T-cell (primary cell): ENCODE data around the gene PRSS48. TPM values are rescaled to one million over a fixed set of nuclear protein-coding genes. Genes with fewer than 3 reads are reported as not detected.

Source experiments
- ATAC-seq, 4 experiments: fragments of 200-7000 bp in 3 of 4; fragments of 150-1000 bp in 1 of 4; cut with Tn5 transposase; replicated peaks in 1 of 4; 1 replicate in 3 of 4; 2 replicates in 1 of 4; pipeline ENCODE4 v1.10.0; 2021; ENCODE audit warnings: moderate library complexity in 3 of 4, mild to moderate bottlenecking in 2 of 4, moderate number of reproducible peaks in 1 of 4
- CTCF ChIA-PET, 2 donors: fragments of 300-600 bp; sonication (Branson Sonifier 250); formaldehyde crosslinking; loops; one replicate each; lab custom pipeline; 2022; ENCODE audit warnings: antibody characterized with exemption in 2 of 2; lab: Charles Lee
- POLR2A ChIA-PET, 2 donors: fragments of 300-600 bp; sonication (Branson Sonifier 250); formaldehyde crosslinking; loops; one replicate each; lab custom pipeline; 2022; ENCODE audit warnings: antibody characterized with exemption in 2 of 2; lab: Charles Lee
- DNase-seq, 35 experiments: peaks; one replicate each; pipeline versions ENCODE4 v3.0.0 to v3.0.0-alpha.2; 2013 to 2023
- H3K27ac ChIP-seq: one replicate; pipeline ENCODE4 v1.5.1; 2013; ENCODE audit warnings: low read length
- H3K27me3 ChIP-seq, 2 experiments: replicated peaks in 1 of 2; 1 replicate in 1 of 2; 2 replicates in 1 of 2; pipeline versions ENCODE4 v1.6.1 to v1.7.0; 2013; ENCODE audit warnings: low read length in 1 of 2, mixed read lengths in 1 of 2; ENCODE audit not compliant: control insufficient read depth in 2 of 2, insufficient read depth in 2 of 2; ENCODE audit errors: extremely low read depth in 1 of 2
- H3K36me3 ChIP-seq, 2 donors: 1 replicate in 1 of 2; 2 replicates in 1 of 2; pipeline versions ENCODE4 v1.6.1 to v1.7.0; 2013; ENCODE audit warnings: low read length in 1 of 2; ENCODE audit not compliant: control insufficient read depth in 2 of 2, insufficient read depth in 1 of 2; ENCODE audit errors: extremely low read depth in 1 of 2
- H3K4me1 ChIP-seq, 2 experiments: 1 replicate in 1 of 2; 2 replicates in 1 of 2; pipeline versions ENCODE4 v1.6.1 to v1.7.0; 2013; ENCODE audit warnings: low read length in 2 of 2, mixed read lengths in 1 of 2; ENCODE audit not compliant: insufficient read depth in 2 of 2, control insufficient read depth in 1 of 2; ENCODE audit errors: extremely low read depth in 1 of 2
- H3K4me3 ChIP-seq, 2 donors: 1 replicate in 1 of 2; 2 replicates in 1 of 2; pipeline versions ENCODE4 v1.5.1 to v1.7.0; 2013; ENCODE audit warnings: mild to moderate bottlenecking in 2 of 2, low read length in 1 of 2, moderate library complexity in 1 of 2; ENCODE audit not compliant: control insufficient read depth in 1 of 2; ENCODE audit errors: extremely low read depth in 1 of 2
- H3K9me3 ChIP-seq: 2 replicates; pipeline ENCODE4 v1.7.0; 2013
- H3K27ac Mint-ChIP-seq, 2 donors: one replicate each; pipeline ENCODE4 v1.8.0; 2020 to 2021; ENCODE audit warnings: mild to moderate bottlenecking in 2 of 2, mixed read lengths in 2 of 2
- H3K27me3 Mint-ChIP-seq, 2 donors: one replicate each; pipeline ENCODE4 v1.8.0; 2021 to 2022; ENCODE audit warnings: mixed read lengths in 2 of 2
- H3K36me3 Mint-ChIP-seq: one replicate; pipeline ENCODE4 v1.8.0; 2021; ENCODE audit warnings: mixed read lengths
- H3K4me1 Mint-ChIP-seq, 3 donors: one replicate each; pipeline ENCODE4 v1.8.0; 2020 to 2022; ENCODE audit warnings: mixed read lengths in 3 of 3, mild to moderate bottlenecking in 1 of 3
- H3K4me3 Mint-ChIP-seq, 3 donors: one replicate each; pipeline ENCODE4 v1.8.0; 2020 to 2022; ENCODE audit warnings: mild to moderate bottlenecking in 3 of 3, mixed read lengths in 3 of 3, moderate library complexity in 3 of 3
- H3K9me3 Mint-ChIP-seq, 3 donors: one replicate each; pipeline ENCODE4 v1.8.0; 2020 to 2022; ENCODE audit warnings: mixed read lengths in 3 of 3
- WGBS: methylation state at CpG from one replicate; pipeline ENCODE4 v1.1.5; 2013; ENCODE audit warnings: missing lambda C conversion rate; ENCODE audit not compliant: insufficient coverage; 5-methylcytosine and 5-hydroxymethylcytosine counted together
- total RNA-seq, 35 experiments: library from RNA in 6 of 35; stranded (reverse) in 6 of 35; fragments of 120-200 nt in 1 of 35; gene quantifications; one replicate each; pipeline versions ENCODE4 v1.2.1 to v1.2.4 and lab custom pipeline; 2013 to 2026

PRSS48 gene
- total RNA-seq, 5 donors from 2014 or later (not counting 1 experiment from before 2014, with no cell fraction given) = not detected

DNA sequence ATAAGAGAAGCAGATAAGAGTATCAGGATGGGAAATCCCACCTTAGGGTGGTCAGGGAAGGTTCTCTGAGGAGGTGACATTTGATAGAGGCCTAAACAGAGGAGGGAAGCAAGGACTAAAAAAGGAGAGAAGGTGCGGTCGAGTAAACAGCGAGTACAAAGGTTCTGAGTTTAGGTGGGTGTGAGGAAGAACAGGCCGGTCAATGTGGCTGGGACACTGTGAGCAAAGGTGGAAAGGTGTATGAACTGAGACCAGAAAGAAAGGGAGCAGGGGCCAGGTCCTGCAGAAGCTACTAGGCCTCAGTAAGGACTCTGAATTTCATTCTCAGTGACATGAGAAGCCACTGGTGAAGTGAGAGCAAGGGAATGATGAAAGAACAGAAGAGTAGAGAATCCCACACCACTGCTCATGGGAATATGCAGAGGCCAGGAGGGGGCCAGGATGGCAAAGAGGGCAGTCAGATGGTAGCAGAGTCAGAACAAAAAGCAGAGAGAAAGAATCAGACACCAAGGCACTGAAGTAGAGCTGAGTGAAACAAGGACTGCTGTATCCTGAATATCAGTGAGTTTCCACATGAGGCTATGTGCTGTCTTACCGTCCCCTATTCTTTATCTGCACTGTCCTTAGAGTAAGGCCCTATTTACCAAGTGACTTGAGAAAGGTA lies 18.0 kb downstream of the PRSS48 start:
- DNase-seq (no peak), ATAC-seq (no peak)
- H3K9me3 Mint-ChIP-seq = no peaks in the 10 kb centered on the region
- Histone ChIP-seq H3K27ac (no peak overlapping the region), H3K4me3 (no peak overlapping the region), H3K36me3 (no peaks in the 10 kb centered on the region), H3K27me3 (no peaks in the 10 kb centered on the region), H3K4me1 (no peaks in the 10 kb centered on the region), H3K9me3 (no peaks in the 10 kb centered on the region)
- no peaks in the 10 kb centered on the region for H3K36me3 Mint-ChIP-seq
- peaks cover 0 to 3% of the 10 kb centered on the region in 2 donors for H3K27me3 Mint-ChIP-seq
- H3K4me3 Mint-ChIP-seq = no peak overlapping the region
- WGBS = 84% methylated on average over 3 of the region's 5 CpGs
- no peaks in the 10 kb centered on the region for H3K4me1 Mint-ChIP-seq
- no peak overlapping the region for H3K27ac Mint-ChIP-seq
- POLR2A ChIA-PET = no interaction called here
- CTCF ChIA-PET = interaction anchor here in 1 of 2 donors (0.7 kb wide), 1 partner anchor 113 kb away, joined by 3 read pairs; no protein-coding TSS in a partner anchor

DNA sequence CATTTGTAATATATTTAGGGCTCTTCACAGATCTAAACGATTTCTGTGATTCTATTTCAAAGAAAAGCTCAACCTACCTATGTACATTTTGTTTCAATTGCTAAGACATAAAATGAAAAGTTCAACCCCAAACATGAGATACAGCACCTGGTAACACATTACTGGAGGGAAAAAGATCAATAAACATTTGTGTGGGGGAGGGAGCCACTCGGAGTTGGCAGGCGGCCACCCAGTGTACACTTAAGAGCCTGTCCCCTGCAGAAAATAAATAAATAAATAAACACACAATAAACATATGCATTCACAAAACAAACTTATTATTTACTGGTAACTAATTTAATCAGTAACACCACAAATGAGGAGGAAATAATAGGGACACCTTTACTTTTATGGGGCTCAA lies 19.3 kb downstream of the PRSS48 start:
- Mint-ChIP-seq H3K4me1 (no peaks in the 10 kb centered on the region), H3K9me3 (no peaks in the 10 kb centered on the region), H3K27me3 (peaks cover 0 to 3% of the 10 kb centered on the region in 2 donors), H3K4me3 (no peak overlapping the region), H3K27ac (no peak overlapping the region), H3K36me3 (no peaks in the 10 kb centered on the region)
- no peak overlapping the region for H3K4me3 ChIP-seq
- DNase-seq (no peak), ATAC-seq (no peak)
- no peaks in the 10 kb centered on the region for H3K4me1 ChIP-seq
- no peak overlapping the region for H3K27ac ChIP-seq
- POLR2A ChIA-PET = no interaction called here
- WGBS = no CpG with 5 or more reads among the region's 3 CpGs
- CTCF ChIA-PET = interaction anchor here in 1 of 2 donors (1.0 kb wide), 1 partner anchor 55 kb away, joined by 3 read pairs; no protein-coding TSS in a partner anchor
- no peaks in the 10 kb centered on the region for H3K27me3 ChIP-seq
- H3K36me3 ChIP-seq = no peaks in the 10 kb centered on the region
- H3K9me3 ChIP-seq = no peaks in the 10 kb centered on the region

DNA sequence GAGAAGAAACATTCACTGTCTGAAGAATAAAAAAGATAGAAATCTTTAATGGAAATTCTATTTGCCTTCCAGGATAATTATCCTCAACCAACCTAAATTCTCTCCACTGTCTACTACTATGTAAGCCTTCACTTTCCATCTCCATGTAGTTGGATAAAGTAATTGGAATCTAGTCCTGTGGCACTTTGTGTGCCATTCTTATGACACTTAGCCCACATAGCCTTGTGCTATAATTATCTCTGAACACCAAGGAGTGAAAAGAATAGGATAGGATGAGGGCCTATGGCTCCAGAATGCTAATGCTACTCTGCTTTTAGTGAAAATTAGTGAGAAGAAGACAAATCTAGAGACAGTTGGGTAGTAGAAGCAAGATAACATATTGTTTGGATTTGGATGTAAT lies 20.2 kb downstream of the PRSS48 start:
- DNase-seq (no peak), ATAC-seq (no peak)
- POLR2A ChIA-PET = no interaction called here
- Mint-ChIP-seq H3K4me3 (no peak overlapping the region), H3K27ac (no peak overlapping the region), H3K4me1 (no peaks in the 10 kb centered on the region), H3K9me3 (no peaks in the 10 kb centered on the region), H3K27me3 (peaks cover 0 to 6% of the 10 kb centered on the region in 2 donors), H3K36me3 (no peaks in the 10 kb centered on the region)
- no peaks in the 10 kb centered on the region for H3K36me3 ChIP-seq
- no peaks in the 10 kb centered on the region for H3K9me3 ChIP-seq
- CTCF ChIA-PET = no interaction called here
- H3K4me3 ChIP-seq = no peak overlapping the region
- H3K4me1 ChIP-seq = no peaks in the 10 kb centered on the region
- H3K27ac ChIP-seq = no peak overlapping the region
- no peaks in the 10 kb centered on the region for H3K27me3 ChIP-seq

DNA sequence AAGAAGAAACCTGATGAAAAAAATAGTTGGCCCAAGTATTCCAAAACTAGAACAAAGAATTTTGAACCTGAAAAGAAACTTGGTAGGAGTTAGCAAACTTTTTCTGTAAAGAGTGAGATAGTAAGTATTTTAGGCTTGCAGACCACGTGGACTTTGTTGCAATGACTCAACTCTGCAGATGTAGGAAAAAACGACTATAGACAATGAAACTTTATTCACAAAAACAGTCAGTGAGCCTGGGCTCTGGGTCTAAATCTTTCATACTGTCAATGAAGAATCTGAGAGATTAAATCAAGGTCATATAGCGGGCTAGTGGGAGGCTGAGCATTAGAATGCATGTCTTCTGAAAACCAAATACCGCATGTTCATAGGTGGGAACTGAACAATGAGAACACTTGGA lies 25.5 kb downstream of the PRSS48 start:
- no peak for DNase-seq
- H3K36me3 ChIP-seq = no peaks in the 10 kb centered on the region
- Mint-ChIP-seq H3K27ac (no peak overlapping the region), H3K27me3 (peaks cover 3 to 7% of the 10 kb centered on the region in 2 donors), H3K36me3 (no peaks in the 10 kb centered on the region), H3K4me1 (no peaks in the 10 kb centered on the region), H3K9me3 (no peaks in the 10 kb centered on the region), H3K4me3 (no peak overlapping the region)
- POLR2A ChIA-PET = no interaction called here
- H3K4me1 ChIP-seq = no peaks in the 10 kb centered on the region
- H3K27ac ChIP-seq = no peak overlapping the region
- CTCF ChIA-PET = no interaction called here
- peaks cover 0 to 2% of the 10 kb centered on the region in 2 experiments for H3K27me3 ChIP-seq
- 90% methylated on average over 2 of the region's 4 CpGs for WGBS
- no peak for ATAC-seq
- H3K4me3 ChIP-seq = no peak overlapping the region
- H3K9me3 ChIP-seq = no peaks in the 10 kb centered on the region

DNA sequence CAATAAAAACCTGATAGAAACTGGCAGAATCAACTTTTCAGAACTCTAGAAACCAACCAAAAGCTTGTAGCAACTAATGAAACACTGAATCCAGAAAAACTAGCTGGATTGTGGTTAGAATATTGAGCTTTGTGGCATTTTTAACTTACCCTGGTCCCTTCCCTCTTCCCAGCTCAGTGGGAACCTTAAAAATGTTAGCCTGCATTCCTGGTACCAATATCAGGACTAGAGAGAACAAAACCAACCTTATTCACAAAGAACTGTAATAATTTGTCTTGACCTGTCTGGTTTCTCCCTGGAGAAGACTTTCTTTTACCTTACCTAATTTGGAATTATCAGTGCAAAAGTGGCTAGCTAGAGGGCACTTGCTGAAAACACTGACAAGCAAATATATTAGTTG lies 27.3 kb downstream of the PRSS48 start:
- ChIA-PET POLR2A (no interaction called here), CTCF (interaction anchor here in 1 of 2 donors (0.8 kb wide), 1 partner anchor 8 kb away, joined by 4 read pairs; no protein-coding TSS in a partner anchor)
- H3K4me1 Mint-ChIP-seq = no peaks in the 10 kb centered on the region
- H3K4me1 ChIP-seq = no peaks in the 10 kb centered on the region
- no peak overlapping the region for H3K4me3 Mint-ChIP-seq
- ATAC-seq (no peak), DNase-seq (no peak)
- no peak overlapping the region for H3K27ac ChIP-seq
- H3K4me3 ChIP-seq = no peak overlapping the region
- peaks cover 0 to 3% of the 10 kb centered on the region in 2 experiments for H3K27me3 ChIP-seq
- no peaks in the 10 kb centered on the region for H3K9me3 ChIP-seq
- H3K27ac Mint-ChIP-seq = no peak overlapping the region
- no peaks in the 10 kb centered on the region for H3K36me3 Mint-ChIP-seq
- no peaks in the 10 kb centered on the region for H3K9me3 Mint-ChIP-seq
- peaks cover 4 to 10% of the 10 kb centered on the region in 2 donors for H3K27me3 Mint-ChIP-seq
- H3K36me3 ChIP-seq = no peaks in the 10 kb centered on the region

DNA sequence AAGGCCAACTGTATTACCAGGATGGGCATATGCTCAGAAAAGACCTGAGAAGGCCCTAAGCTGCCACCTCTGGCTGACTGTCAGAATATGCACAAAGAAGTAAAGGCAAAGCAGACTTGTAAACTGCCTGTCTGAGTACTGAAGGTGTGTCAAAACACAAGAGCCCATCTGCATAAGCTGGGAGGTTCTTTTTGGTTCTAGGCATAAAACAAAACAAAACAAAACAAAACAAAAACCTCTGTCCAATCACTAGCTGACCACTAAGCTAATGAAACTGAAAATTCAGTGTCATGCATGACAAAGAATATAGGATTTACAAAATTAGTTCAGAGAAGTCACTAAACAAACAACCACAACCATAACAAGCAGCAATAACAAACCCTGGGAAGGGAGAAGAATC lies 27.8 kb downstream of the PRSS48 start:
- CTCF ChIA-PET = no interaction called here
- Histone ChIP-seq H3K9me3 (no peaks in the 10 kb centered on the region), H3K36me3 (no peaks in the 10 kb centered on the region), H3K27ac (no peak overlapping the region), H3K4me3 (no peak overlapping the region), H3K27me3 (peaks cover 0 to 6% of the 10 kb centered on the region in 2 experiments), H3K4me1 (no peaks in the 10 kb centered on the region)
- no peak for ATAC-seq
- Mint-ChIP-seq H3K27me3 (peaks cover 4 to 10% of the 10 kb centered on the region in 2 donors), H3K36me3 (no peaks in the 10 kb centered on the region), H3K4me3 (no peak overlapping the region), H3K27ac (no peak overlapping the region), H3K4me1 (no peaks in the 10 kb centered on the region), H3K9me3 (no peaks in the 10 kb centered on the region)
- DNase-seq = no peak
- POLR2A ChIA-PET = interaction anchor here in 1 of 2 donors (0.5 kb wide), 1 partner anchor 18 kb away, joined by 8 read pairs; no protein-coding TSS in a partner anchor
